Astrocyte (in vitro differentiated cells and primary cell): Measurements from ENCODE around the gene DSE. TPM values are rescaled to one million over a fixed set of nuclear protein-coding genes. Genes with fewer than 3 reads are reported as not detected.

Source experiments
- DNase-seq: peaks from one replicate; pipeline ENCODE4 v3.0.0-alpha.2; 2010; ENCODE audit warnings: low read depth
- FAIRE-seq: peaks from 2 replicates; lab custom pipeline; 2011; peaks lifted over from hg19 to GRCh38; lab: Jason Lieb, UNC
- H2AFZ ChIP-seq: 2 replicates; pipeline ENCODE4 v1.6.0; 2012; ENCODE audit warnings: low read depth, low read length, inconsistent platforms
- H3K27ac ChIP-seq: 2 replicates; pipeline ENCODE4 v1.5.1; 2011; ENCODE audit warnings: low read depth, low read length, inconsistent platforms
- H3K27me3 ChIP-seq: 2 replicates; pipeline ENCODE4 v1.6.0; 2011; ENCODE audit warnings: low read length, inconsistent platforms; ENCODE audit not compliant: insufficient read depth
- H3K36me3 ChIP-seq: 2 replicates; pipeline ENCODE4 v1.5.1; 2011; ENCODE audit warnings: low read length, inconsistent platforms; ENCODE audit not compliant: insufficient read depth
- H3K4me1 ChIP-seq: 2 replicates; pipeline ENCODE4 v1.5.1; 2011; ENCODE audit warnings: low read length, inconsistent platforms; ENCODE audit not compliant: insufficient read depth
- H3K4me2 ChIP-seq: 2 replicates; pipeline ENCODE4 v1.6.0; 2012; ENCODE audit warnings: low read length, inconsistent platforms
- H3K4me3 ChIP-seq: 2 replicates; pipeline ENCODE4 v1.5.1; 2011; ENCODE audit warnings: low read depth, mild to moderate bottlenecking, low read length, inconsistent platforms; ENCODE audit not compliant: insufficient read depth
- H3K79me2 ChIP-seq: 2 replicates; pipeline ENCODE4 v1.6.0; 2012; ENCODE audit warnings: mild to moderate bottlenecking, low read length, inconsistent platforms; ENCODE audit not compliant: insufficient read depth
- H3K9ac ChIP-seq: 2 replicates; pipeline ENCODE4 v1.6.0; 2012; ENCODE audit warnings: mild to moderate bottlenecking, low read length, inconsistent platforms
- H3K9me3 ChIP-seq: 2 replicates; pipeline ENCODE4 v1.5.1; 2012; ENCODE audit warnings: low read depth, mild to moderate bottlenecking, low read length, inconsistent platforms; ENCODE audit not compliant: insufficient read depth
- H4K20me1 ChIP-seq: 2 replicates; pipeline ENCODE4 v1.6.0; 2012; ENCODE audit warnings: low read length, inconsistent platforms; ENCODE audit not compliant: insufficient read depth
- H3K27ac Mint-ChIP-seq: one replicate; pipeline ENCODE4 v1.8.0; 2021; ENCODE audit warnings: mild to moderate bottlenecking, mixed read lengths; ENCODE audit not compliant: unreplicated experiment
- H3K27me3 Mint-ChIP-seq: one replicate; pipeline ENCODE4 v1.8.0; 2021; ENCODE audit warnings: low read depth, mixed read lengths; ENCODE audit not compliant: unreplicated experiment
- H3K36me3 Mint-ChIP-seq: one replicate; pipeline ENCODE4 v1.8.0; 2021; ENCODE audit warnings: low read depth, mixed read lengths; ENCODE audit not compliant: unreplicated experiment
- H3K4me1 Mint-ChIP-seq: one replicate; pipeline ENCODE4 v1.8.0; 2021; ENCODE audit warnings: low read depth, mixed read lengths; ENCODE audit not compliant: unreplicated experiment
- H3K4me3 Mint-ChIP-seq: one replicate; pipeline ENCODE4 v1.8.0; 2021; ENCODE audit warnings: mild to moderate bottlenecking, moderate library complexity, mixed read lengths; ENCODE audit not compliant: unreplicated experiment
- H3K9me3 Mint-ChIP-seq: one replicate; pipeline ENCODE4 v1.8.0; 2021; ENCODE audit warnings: mild to moderate bottlenecking, mixed read lengths; ENCODE audit not compliant: unreplicated experiment
- EZH2 ChIP-seq: IDR thresholded peaks from 2 replicates; pipeline ENCODE4 v1.6.1; 2012; ENCODE audit warnings: mild to moderate bottlenecking, low read length, inconsistent platforms; ENCODE audit not compliant: insufficient read depth
- total RNA-seq: library from RNA; stranded (reverse); gene quantifications from 2 replicates; pipeline ENCODE4 v1.2.1, GENCODE V29; 2021
- TF ChIP-seq, protein P1 (sequence below): IDR thresholded peaks from 2 replicates; pipeline ENCODE4 v1.5.1; 2011; ENCODE audit warnings: low read depth, mild to moderate bottlenecking, inconsistent platforms, low read length, moderate library complexity; ENCODE audit not compliant: insufficient read depth

The DSE gene
- total RNA-seq, 1 donor from 2014 or later = 83.2 TPM

DNA sequence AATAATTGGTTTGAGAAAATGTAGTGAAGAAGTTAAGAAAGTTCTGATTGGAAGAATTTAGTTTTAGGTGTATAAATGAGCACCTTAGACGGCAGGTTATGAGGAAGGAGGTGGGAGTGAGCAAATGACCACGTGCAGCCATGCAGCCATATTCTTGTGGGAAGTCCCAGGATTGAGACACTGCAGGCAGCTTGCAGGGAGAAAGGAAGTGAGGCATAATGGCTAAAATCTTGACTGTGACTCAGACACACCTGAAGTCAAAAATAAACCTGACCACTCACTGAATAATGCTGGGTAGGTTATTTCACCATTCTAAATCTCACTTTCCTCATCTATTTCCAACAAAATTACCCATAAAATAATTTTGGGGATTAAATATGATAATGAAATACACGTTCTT lies 16.6 kb downstream of the DSE start:
- Histone ChIP-seq H3K27ac (peak overlapping the region; percentile 67), H3K4me1 (peaks cover 52% of the 10 kb centered on the region), H2AFZ (no peak overlapping the region), H3K9me3 (no peaks in the 10 kb centered on the region), H3K36me3 (no peaks in the 10 kb centered on the region), H3K9ac (peak overlapping the region; percentile 51), H3K79me2 (peaks cover 79% of the 10 kb centered on the region), H4K20me1 (peaks cover 24% of the 10 kb centered on the region), H3K27me3 (no peaks in the 10 kb centered on the region), H3K4me3 (no peak overlapping the region), H3K4me2 (peak overlapping the region; percentile 65)
- TF ChIP-seq, protein P1, sequence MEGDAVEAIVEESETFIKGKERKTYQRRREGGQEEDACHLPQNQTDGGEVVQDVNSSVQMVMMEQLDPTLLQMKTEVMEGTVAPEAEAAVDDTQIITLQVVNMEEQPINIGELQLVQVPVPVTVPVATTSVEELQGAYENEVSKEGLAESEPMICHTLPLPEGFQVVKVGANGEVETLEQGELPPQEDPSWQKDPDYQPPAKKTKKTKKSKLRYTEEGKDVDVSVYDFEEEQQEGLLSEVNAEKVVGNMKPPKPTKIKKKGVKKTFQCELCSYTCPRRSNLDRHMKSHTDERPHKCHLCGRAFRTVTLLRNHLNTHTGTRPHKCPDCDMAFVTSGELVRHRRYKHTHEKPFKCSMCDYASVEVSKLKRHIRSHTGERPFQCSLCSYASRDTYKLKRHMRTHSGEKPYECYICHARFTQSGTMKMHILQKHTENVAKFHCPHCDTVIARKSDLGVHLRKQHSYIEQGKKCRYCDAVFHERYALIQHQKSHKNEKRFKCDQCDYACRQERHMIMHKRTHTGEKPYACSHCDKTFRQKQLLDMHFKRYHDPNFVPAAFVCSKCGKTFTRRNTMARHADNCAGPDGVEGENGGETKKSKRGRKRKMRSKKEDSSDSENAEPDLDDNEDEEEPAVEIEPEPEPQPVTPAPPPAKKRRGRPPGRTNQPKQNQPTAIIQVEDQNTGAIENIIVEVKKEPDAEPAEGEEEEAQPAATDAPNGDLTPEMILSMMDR = no peak
- no peak for TF ChIP-seq EZH2
- H3K4me1 Mint-ChIP-seq = peaks cover 68% of the 10 kb centered on the region
- H3K4me3 Mint-ChIP-seq = peak overlapping the region; percentile 24
- peak; percentile 81 for DNase-seq
- H3K9me3 Mint-ChIP-seq = no peaks in the 10 kb centered on the region
- H3K27ac Mint-ChIP-seq = peak overlapping the region; percentile 94
- no peaks in the 10 kb centered on the region for H3K27me3 Mint-ChIP-seq
- no peak for FAIRE-seq
- H3K36me3 Mint-ChIP-seq = peaks cover 14% of the 10 kb centered on the region

DNA sequence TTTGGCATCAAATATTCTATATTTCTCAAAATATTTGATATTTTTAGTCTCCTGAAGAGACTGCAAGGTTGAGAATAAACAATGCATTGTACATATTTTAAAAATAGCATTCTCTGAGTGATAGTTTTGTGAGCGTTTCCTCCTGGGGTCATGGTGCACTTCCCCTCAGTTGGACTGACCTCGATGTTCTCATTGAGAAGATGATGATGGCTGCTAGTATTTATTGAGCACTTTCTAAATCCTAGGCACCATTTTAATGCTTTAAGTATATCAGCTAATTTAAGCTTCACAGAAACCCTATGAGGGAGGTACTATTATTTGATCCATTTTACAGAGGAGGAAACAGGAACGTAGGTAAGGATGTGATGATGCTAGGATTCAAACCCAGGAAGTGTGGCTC lies 18.2 kb downstream of the DSE start:
- Mint-ChIP-seq H3K4me3 (no peak overlapping the region), H3K27me3 (no peaks in the 10 kb centered on the region), H3K9me3 (no peaks in the 10 kb centered on the region), H3K36me3 (peaks cover 10% of the 10 kb centered on the region), H3K27ac (peak overlapping the region; percentile 55), H3K4me1 (peaks cover 69% of the 10 kb centered on the region)
- no peaks in the 10 kb centered on the region for H3K36me3 ChIP-seq
- H3K27ac ChIP-seq = no peak overlapping the region
- H3K9me3 ChIP-seq = no peaks in the 10 kb centered on the region
- TF ChIP-seq, protein P1 = no peak
- TF ChIP-seq EZH2 = no peak
- FAIRE-seq (no peak), DNase-seq (no peak)
- H3K4me2 ChIP-seq = peak overlapping the region; percentile 15
- H3K4me3 ChIP-seq = no peak overlapping the region
- H4K20me1 ChIP-seq = peaks cover 18% of the 10 kb centered on the region
- peaks cover 81% of the 10 kb centered on the region for H3K79me2 ChIP-seq
- H3K4me1 ChIP-seq = peaks cover 58% of the 10 kb centered on the region
- H2AFZ ChIP-seq = no peak overlapping the region
- no peaks in the 10 kb centered on the region for H3K27me3 ChIP-seq
- H3K9ac ChIP-seq = no peak overlapping the region

DNA sequence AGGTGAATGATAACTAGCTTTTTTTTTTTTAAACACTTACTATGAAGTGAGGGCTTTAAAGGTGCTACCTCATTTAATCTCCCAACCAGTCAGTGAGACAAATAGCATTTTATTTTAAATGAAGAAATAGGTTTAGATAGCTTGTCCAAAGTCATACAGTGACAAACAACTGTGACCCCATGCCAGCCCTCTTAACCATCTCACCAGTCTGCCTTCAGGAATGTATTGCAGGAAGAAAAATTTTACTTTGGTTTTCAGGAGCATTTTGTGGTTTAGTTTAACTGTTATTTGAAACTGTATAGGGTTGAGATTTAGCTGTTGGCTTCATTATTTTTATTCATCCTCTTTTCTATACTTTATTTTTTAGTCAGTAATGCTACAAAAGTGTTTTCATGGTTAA lies 18.6 kb downstream of the DSE start:
- peaks cover 81% of the 10 kb centered on the region for H3K79me2 ChIP-seq
- Mint-ChIP-seq H3K4me3 (no peak overlapping the region), H3K4me1 (peaks cover 72% of the 10 kb centered on the region), H3K27ac (peak overlapping the region; percentile 55), H3K27me3 (no peaks in the 10 kb centered on the region), H3K36me3 (peaks cover 11% of the 10 kb centered on the region), H3K9me3 (no peaks in the 10 kb centered on the region)
- peaks cover 58% of the 10 kb centered on the region for H3K4me1 ChIP-seq
- no peak overlapping the region for H3K9ac ChIP-seq
- no peak overlapping the region for H3K4me3 ChIP-seq
- H3K27ac ChIP-seq = no peak overlapping the region
- H4K20me1 ChIP-seq = peaks cover 18% of the 10 kb centered on the region
- DNase-seq (peak; percentile 41), FAIRE-seq (peak; percentile 69)
- no peak for TF ChIP-seq EZH2
- TF ChIP-seq, protein P1 = no peak
- no peaks in the 10 kb centered on the region for H3K9me3 ChIP-seq
- no peaks in the 10 kb centered on the region for H3K36me3 ChIP-seq
- H3K4me2 ChIP-seq = peak overlapping the region; percentile 15
- no peaks in the 10 kb centered on the region for H3K27me3 ChIP-seq
- no peak overlapping the region for H2AFZ ChIP-seq
